ENCODE results near the gene OLIG2. TPM values are rescaled to one million over a fixed set of nuclear protein-coding genes. Genes with fewer than 3 reads are reported as not detected.

Gene OLIG2
- total and polyA plus RNA-seq, 2 donors (not counting 3 experiments of a cell fraction or from before 2014, with no cell fraction given): not detected

GRCh38 chr21:32990666-32991065 is 35.1 kb upstream of the OLIG2 start:
- BruUV-seq (replicated peaks): no TSS peak
- no peaks in the 10 kb centered on the region for H3K36me3 ChIP-seq (ENCODE audit: control insufficient read depth in 2 of 2, extremely low read depth in 1 of 2, insufficient read depth in 2 of 2, low read length in 2 of 2)
- FAIRE-seq (no peak), DNase-seq (ENCODE audit: low read depth, low spot score) (no peak)
- CTCF ChIA-PET: interaction anchor here (0.9 to 8.7 kb wide), 6 partner anchors 10 to 206 kb away, joined by 3 to 279 read pairs (median 4); no protein-coding TSS in a partner anchor
- dilution Hi-C loops (cut with MboI; ENCODE audit: extremely low pct_ligation_motif_present, low sequenced_read_pairs) (no loop called here), intact Hi-C loops (cut with micrococcal nuclease) (no loop called here)
- POLR2A ChIA-PET: no interaction called here
- no peak overlapping the region for H3K4me3 ChIP-seq (replicated peaks in 1 of 3; ENCODE audit: insufficient read depth in 1 of 3, low read depth in 1 of 3, low read length in 3 of 3)
- H4K20me1 ChIP-seq (replicated peaks; ENCODE audit: control insufficient read depth, extremely low read depth, insufficient read depth, low read length): no peaks in the 10 kb centered on the region
- H3K27me3 ChIP-seq (ENCODE audit: control insufficient read depth in 2 of 2, insufficient read depth in 2 of 2, low read length in 2 of 2): peaks cover 12 to 19% of the 10 kb centered on the region in 2 experiments
- H3K79me2 ChIP-seq (ENCODE audit: control insufficient read depth, insufficient read depth, low read length): no peaks in the 10 kb centered on the region
- no peaks in the 10 kb centered on the region for H3K9me3 ChIP-seq (replicated peaks; ENCODE audit: control insufficient read depth, insufficient read depth, low read length)
- H3K9ac ChIP-seq (replicated peaks; ENCODE audit: extremely low read depth, insufficient read depth, low read length): no peak overlapping the region
- H3K4me1 ChIP-seq (ENCODE audit: control insufficient read depth, extremely low read depth, insufficient read depth, low read length): no peaks in the 10 kb centered on the region
- H3K9me1 ChIP-seq (replicated peaks; ENCODE audit: control insufficient read depth, extremely low read depth, insufficient read depth, low read length): no peaks in the 10 kb centered on the region
- no peak overlapping the region for H3K4me2 ChIP-seq (ENCODE audit: insufficient read depth, low read length)
- H2AFZ ChIP-seq (ENCODE audit: low read depth, low read length): no peak overlapping the region
- TF ChIP-seq JUN (IDR thresholded peaks at IDR 0.05; ENCODE audit: borderline replicate concordance, insufficient read depth, insufficient read length, low read depth) (no peak), POLR2AphosphoS5 (IDR thresholded peaks at IDR 0.05; ENCODE audit: insufficient read depth, low read depth, low read length) (no peak), POLR2A (IDR thresholded peaks at IDR 0.05; ENCODE audit: low read depth, low read length) (no peak), CTCF (IDR thresholded peaks at IDR 0.05; ENCODE audit: extremely low read depth in 1 of 2, insufficient read depth in 1 of 2, low read depth in 1 of 2, low read length in 2 of 2) (no peak), MYC (IDR thresholded peaks at IDR 0.05; ENCODE audit: low read depth, low read length) (no peak), GATA2 (IDR thresholded peaks at IDR 0.05; ENCODE audit: insufficient read depth, insufficient read length, low read depth, low read length) (no peak), EZH2 (IDR thresholded peaks at IDR 0.05; ENCODE audit: borderline replicate concordance, low read depth, low read length, severe bottlenecking) (no peak), FOS (IDR thresholded peaks at IDR 0.05; ENCODE audit: borderline replicate concordance, insufficient read depth, low read length) (no peak)
- TF ChIP-seq, protein P1, sequence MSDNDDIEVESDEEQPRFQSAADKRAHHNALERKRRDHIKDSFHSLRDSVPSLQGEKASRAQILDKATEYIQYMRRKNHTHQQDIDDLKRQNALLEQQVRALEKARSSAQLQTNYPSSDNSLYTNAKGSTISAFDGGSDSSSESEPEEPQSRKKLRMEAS (IDR thresholded peaks at IDR 0.05; ENCODE audit: insufficient read depth, insufficient read length): no peak
- no peak overlapping the region for H3K27ac ChIP-seq (ENCODE audit: insufficient read depth, low read depth, low read length)

All from endothelial cell of umbilical vein (primary cell).